ENCODE data around the gene TAF12.

- TF ChIP-seq HDGF (IDR thresholded peaks at IDR 0.05; ENCODE audit: borderline replicate concordance) (no peak), ZNF384 (IDR thresholded peaks at IDR 0.05) (no peak), ELF4 (IDR thresholded peaks at IDR 0.05) (no peak), NFRKB (IDR thresholded peaks at IDR 0.05) (no peak), SUZ12 (IDR thresholded peaks at IDR 0.05) (no peak), BHLHE40 (IDR thresholded peaks at IDR 0.05; ENCODE audit: borderline replicate concordance) (no peak), FOXA1 (IDR thresholded peaks at IDR 0.05) (no peak), FOXK2 (IDR thresholded peaks at IDR 0.05) (no peak), SP1 (IDR thresholded peaks at IDR 0.05) (no peak), TARDBP (IDR thresholded peaks at IDR 0.05) (no peak), ARNT (IDR thresholded peaks at IDR 0.05) (no peak), FOXM1 (IDR thresholded peaks at IDR 0.05; ENCODE audit: borderline replicate concordance) (no peak), CTBP1 (IDR thresholded peaks at IDR 0.05; ENCODE audit: borderline replicate concordance) (no peak)
- TF ChIP-seq, protein P1, sequence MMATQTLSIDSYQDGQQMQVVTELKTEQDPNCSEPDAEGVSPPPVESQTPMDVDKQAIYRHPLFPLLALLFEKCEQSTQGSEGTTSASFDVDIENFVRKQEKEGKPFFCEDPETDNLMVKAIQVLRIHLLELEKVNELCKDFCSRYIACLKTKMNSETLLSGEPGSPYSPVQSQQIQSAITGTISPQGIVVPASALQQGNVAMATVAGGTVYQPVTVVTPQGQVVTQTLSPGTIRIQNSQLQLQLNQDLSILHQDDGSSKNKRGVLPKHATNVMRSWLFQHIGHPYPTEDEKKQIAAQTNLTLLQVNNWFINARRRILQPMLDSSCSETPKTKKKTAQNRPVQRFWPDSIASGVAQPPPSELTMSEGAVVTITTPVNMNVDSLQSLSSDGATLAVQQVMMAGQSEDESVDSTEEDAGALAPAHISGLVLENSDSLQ (IDR thresholded peaks at IDR 0.05), result no peak
Observed at GRCh38 chr1:28592321-28593071, 50.4 kb downstream of the TAF12 start.
